Stimulated activated CD8-positive, alpha-beta memory T cell treated with anti-CD3 and anti-CD28 coated beads, Interleukin-4, amount 100 ng/mL, for 1 hour (primary cell): ENCODE measurements around the gene TTLL11.
"Not testable (repeated sequence)": the region's sequence is repeated elsewhere in the genome, so short reads cannot be mapped to it uniquely, and the experiment has no call there.

ENCODE experiments used
- DNase-seq, 2 donors: peaks; one replicate each; pipeline ENCODE4 v3.0.0-alpha.2; 2020; ENCODE audit warnings: low read depth in 2 of 2, low spot score in 1 of 2

TTLL11 gene

GRCh38 chr9:121912812-121913627 lies 180.1 kb downstream of the TTLL11 start:
- DNase-seq: no peak

- no peak for DNase-seq
These were observed 182.5 kb downstream of the TTLL11 start for GRCh38 chr9:121910491-121911040.

GRCh38 chr9:121909111-121909510 lies 184.0 kb downstream of the TTLL11 start:
- DNase-seq: no peak

- DNase-seq: no peak
These were observed 186.8 kb downstream of the TTLL11 start for GRCh38 chr9:121906074-121906870.

- DNase-seq: no peak
These were observed 190.5 kb downstream of the TTLL11 start for GRCh38 chr9:121902461-121903135.

GRCh38 chr9:121901616-121902015 lies 191.5 kb downstream of the TTLL11 start:
- DNase-seq: no peak

- DNase-seq: no peak
These were observed 192.9 kb downstream of the TTLL11 start for GRCh38 chr9:121900163-121900562.

- no peak for DNase-seq
These were observed 194.3 kb downstream of the TTLL11 start for GRCh38 chr9:121898856-121899255.

- no peak for DNase-seq
These were observed 196.0 kb downstream of the TTLL11 start for GRCh38 chr9:121897140-121897539.

- DNase-seq: no peak
These were observed 196.6 kb downstream of the TTLL11 start for GRCh38 chr9:121896545-121896943.

GRCh38 chr9:121895818-121896544 lies 197.1 kb downstream of the TTLL11 start:
- DNase-seq: no peak

GRCh38 chr9:121895358-121895757 lies 197.8 kb downstream of the TTLL11 start:
- DNase-seq: no peak

- not testable (repeated sequence) for DNase-seq
These were observed 198.7 kb downstream of the TTLL11 start for GRCh38 chr9:121894380-121894779.

GRCh38 chr9:121893786-121894185 lies 199.3 kb downstream of the TTLL11 start:
- DNase-seq: no peak

- no peak for DNase-seq
These were observed 200.4 kb downstream of the TTLL11 start for GRCh38 chr9:121892706-121893105.

- DNase-seq: no peak
These were observed 202.4 kb downstream of the TTLL11 start for GRCh38 chr9:121890746-121891145.

GRCh38 chr9:121889990-121890563 lies 203.0 kb downstream of the TTLL11 start:
- no peak for DNase-seq

- DNase-seq: no peak
These were observed 204.7 kb downstream of the TTLL11 start for GRCh38 chr9:121888438-121888775.

GRCh38 chr9:121887553-121888437 lies 205.3 kb downstream of the TTLL11 start:
- no peak for DNase-seq
